Endodermal cell (in vitro differentiated cells): Measurements from ENCODE around the gene ADORA2A. TPM values are rescaled to one million over a fixed set of nuclear protein-coding genes. Genes with fewer than 3 reads are reported as not detected.

ENCODE experiments used
- DNase-seq: peaks from one replicate; pipeline ENCODE4 v3.0.0-alpha.2; 2017
- H3K27ac ChIP-seq: 2 replicates; pipeline ENCODE4 v1.5.1; 2013; ENCODE audit warnings: mild to moderate bottlenecking, low read depth, low read length, moderate library complexity
- H3K27me3 ChIP-seq: 2 replicates; pipeline ENCODE4 v1.6.1; 2013; ENCODE audit warnings: mild to moderate bottlenecking, low read length, moderate library complexity; ENCODE audit not compliant: insufficient read depth, control insufficient read depth, poor library complexity, severe bottlenecking
- H3K36me3 ChIP-seq: 2 replicates; pipeline ENCODE4 v1.7.0; 2013; ENCODE audit warnings: mild to moderate bottlenecking, low read length, moderate library complexity; ENCODE audit not compliant: control insufficient read depth, insufficient read depth
- H3K4me1 ChIP-seq: one replicate; pipeline ENCODE4 v1.7.0; 2013; ENCODE audit warnings: low read length; ENCODE audit not compliant: control insufficient read depth, insufficient read depth
- H3K4me3 ChIP-seq: 2 replicates; pipeline ENCODE4 v1.5.1; 2013; ENCODE audit warnings: mild to moderate bottlenecking, low read length, moderate library complexity
- H3K9ac ChIP-seq: 2 replicates; pipeline ENCODE4 v1.6.1; 2013; ENCODE audit warnings: mild to moderate bottlenecking, low read length, moderate library complexity; ENCODE audit not compliant: poor library complexity, severe bottlenecking; ENCODE audit errors: extremely low read depth
- H3K9me3 ChIP-seq: 2 replicates; pipeline ENCODE4 v1.6.1; 2013; ENCODE audit warnings: mild to moderate bottlenecking, low read length, moderate library complexity; ENCODE audit not compliant: control insufficient read depth
- H3K27ac Mint-ChIP-seq: 2 replicates; pipeline ENCODE4 v1.8.0; 2020; ENCODE audit warnings: mixed read lengths
- H3K27me3 Mint-ChIP-seq: 2 replicates; pipeline ENCODE4 v1.8.0; 2021; ENCODE audit warnings: mild to moderate bottlenecking, mixed read lengths; ENCODE audit not compliant: insufficient read depth
- H3K36me3 Mint-ChIP-seq: 2 replicates; pipeline ENCODE4 v1.8.0; 2020; ENCODE audit warnings: low read depth, mixed read lengths
- H3K4me1 Mint-ChIP-seq: 2 replicates; pipeline ENCODE4 v1.8.0; 2020; ENCODE audit warnings: mixed read lengths
- H3K4me3 Mint-ChIP-seq: 2 replicates; pipeline ENCODE4 v1.8.0; 2020; ENCODE audit warnings: mild to moderate bottlenecking, moderate library complexity, mixed read lengths
- H3K9me3 Mint-ChIP-seq: 2 replicates; pipeline ENCODE4 v1.8.0; 2020; ENCODE audit warnings: mild to moderate bottlenecking, mixed read lengths
- WGBS, 2 experiments: methylation state at CpG; one replicate each; pipeline versions ENCODE4 v1.1.5 to v1.1.7; 2013; ENCODE audit warnings: missing lambda C conversion rate in 2 of 2, mixed read lengths in 1 of 2; ENCODE audit not compliant: insufficient coverage in 1 of 2, insufficient read length in 1 of 2; 5-methylcytosine and 5-hydroxymethylcytosine counted together
- total RNA-seq, 2 donors: library from RNA; stranded (reverse); fragmentation: NEBNext Ultra II Directional in 1 of 2; extraction: Animal tissue kit (Norgen Biotek cat#: 25700) in 1 of 2; gene quantifications; 2 replicates in 1 of 2; 3 replicates in 1 of 2; pipeline ENCODE4 v1.2.1, GENCODE V29; 2021
- TF ChIP-seq, protein P1 (sequence below): fragments of 200-600 bp; sonication (generic); conservative IDR thresholded peaks from 2 replicates; pipeline ENCODE4 v1.5.0; 2021; ENCODE audit warnings: antibody characterized with exemption, mild to moderate bottlenecking

The ADORA2A gene
- total RNA-seq, 2 donors from 2014 or later = 4.1 to 4.7 TPM

DNA sequence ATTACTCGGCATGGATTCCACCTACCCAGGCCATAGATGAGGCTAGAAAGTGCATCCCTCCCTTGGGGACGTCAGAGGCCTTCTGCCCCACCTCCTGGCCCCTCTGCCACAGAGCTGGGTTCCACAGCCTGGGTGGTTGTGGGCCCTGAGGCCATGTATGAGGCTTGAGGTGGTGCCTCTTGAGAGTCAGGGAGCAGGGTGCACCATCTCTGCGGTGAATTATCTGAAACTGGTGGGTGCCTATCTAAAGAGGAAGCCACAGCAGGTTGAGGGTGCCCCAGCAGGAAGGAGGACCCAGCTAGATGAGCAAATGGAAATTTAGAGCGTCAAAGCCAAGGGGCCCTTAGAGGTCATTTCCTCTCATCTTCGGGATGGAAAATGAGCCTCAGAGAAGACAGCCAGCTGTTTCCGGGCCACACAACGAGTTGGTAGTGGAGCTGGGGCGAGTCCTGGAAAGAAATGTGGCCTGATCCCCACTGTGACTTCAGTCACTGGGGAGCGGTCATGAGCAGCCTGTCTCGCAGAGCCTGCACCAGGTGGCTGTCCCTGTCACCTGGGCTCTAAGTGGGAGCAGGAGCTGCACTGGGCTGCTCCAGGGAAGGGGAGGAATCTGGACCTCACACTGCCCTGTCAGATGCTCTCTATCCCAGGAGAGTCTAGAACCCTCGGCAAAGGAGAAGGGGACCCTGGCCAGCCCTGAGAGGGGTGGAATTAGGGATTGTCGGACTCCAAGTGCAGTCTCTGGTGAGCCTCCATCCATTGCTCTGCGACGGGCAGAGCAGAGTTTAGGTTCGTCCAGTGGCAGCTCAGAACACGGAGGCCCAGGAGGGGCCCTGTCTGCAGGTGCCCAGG lies 7.3 kb downstream of the ADORA2A start:
- H3K9ac ChIP-seq = no peak overlapping the region
- peak; percentile 36 for DNase-seq
- Mint-ChIP-seq H3K27me3 (no peaks in the 10 kb centered on the region), H3K4me1 (no peaks in the 10 kb centered on the region), H3K9me3 (no peaks in the 10 kb centered on the region), H3K36me3 (no peaks in the 10 kb centered on the region), H3K27ac (no peak overlapping the region), H3K4me3 (no peak overlapping the region)
- no peaks in the 10 kb centered on the region for H3K9me3 ChIP-seq
- no peaks in the 10 kb centered on the region for H3K27me3 ChIP-seq
- TF ChIP-seq, protein P1, sequence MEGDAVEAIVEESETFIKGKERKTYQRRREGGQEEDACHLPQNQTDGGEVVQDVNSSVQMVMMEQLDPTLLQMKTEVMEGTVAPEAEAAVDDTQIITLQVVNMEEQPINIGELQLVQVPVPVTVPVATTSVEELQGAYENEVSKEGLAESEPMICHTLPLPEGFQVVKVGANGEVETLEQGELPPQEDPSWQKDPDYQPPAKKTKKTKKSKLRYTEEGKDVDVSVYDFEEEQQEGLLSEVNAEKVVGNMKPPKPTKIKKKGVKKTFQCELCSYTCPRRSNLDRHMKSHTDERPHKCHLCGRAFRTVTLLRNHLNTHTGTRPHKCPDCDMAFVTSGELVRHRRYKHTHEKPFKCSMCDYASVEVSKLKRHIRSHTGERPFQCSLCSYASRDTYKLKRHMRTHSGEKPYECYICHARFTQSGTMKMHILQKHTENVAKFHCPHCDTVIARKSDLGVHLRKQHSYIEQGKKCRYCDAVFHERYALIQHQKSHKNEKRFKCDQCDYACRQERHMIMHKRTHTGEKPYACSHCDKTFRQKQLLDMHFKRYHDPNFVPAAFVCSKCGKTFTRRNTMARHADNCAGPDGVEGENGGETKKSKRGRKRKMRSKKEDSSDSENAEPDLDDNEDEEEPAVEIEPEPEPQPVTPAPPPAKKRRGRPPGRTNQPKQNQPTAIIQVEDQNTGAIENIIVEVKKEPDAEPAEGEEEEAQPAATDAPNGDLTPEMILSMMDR = no peak
- WGBS, 2 experiments = 91 to 93% methylated on average over 8 to 16 of the region's 16 CpGs
- no peaks in the 10 kb centered on the region for H3K36me3 ChIP-seq
- H3K4me3 ChIP-seq = no peak overlapping the region
- no peak overlapping the region for H3K27ac ChIP-seq
- H3K4me1 ChIP-seq = no peaks in the 10 kb centered on the region

DNA sequence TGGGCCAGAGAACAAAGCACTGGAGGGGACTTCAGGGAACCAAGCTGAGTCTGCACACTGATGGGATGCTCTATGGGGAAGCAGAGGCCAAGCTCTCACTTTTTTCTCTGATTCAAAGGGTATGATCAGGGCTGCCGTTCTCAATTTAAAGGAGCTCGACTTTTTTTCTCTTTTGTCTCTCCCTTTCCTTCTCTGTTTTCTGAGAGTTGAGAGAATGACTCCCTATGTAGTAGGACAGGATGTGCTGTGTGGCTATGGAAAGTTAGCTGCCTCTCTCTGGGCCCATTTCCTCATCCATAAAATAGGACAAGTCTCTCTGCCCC lies 7.9 kb downstream of the ADORA2A start:
- no peaks in the 10 kb centered on the region for H3K4me1 Mint-ChIP-seq
- no peak overlapping the region for H3K4me3 ChIP-seq
- TF ChIP-seq, protein P1 = no peak
- no peak for DNase-seq
- no peaks in the 10 kb centered on the region for H3K36me3 Mint-ChIP-seq
- 74% methylated on average over 2 of the region's 2 CpGs; no CpG with 5 or more reads in 1 of the 2 experiments for WGBS, 2 experiments
- H3K36me3 ChIP-seq = no peaks in the 10 kb centered on the region
- no peak overlapping the region for H3K9ac ChIP-seq
- H3K9me3 Mint-ChIP-seq = no peaks in the 10 kb centered on the region
- no peak overlapping the region for H3K27ac ChIP-seq
- H3K4me3 Mint-ChIP-seq = no peak overlapping the region
- H3K4me1 ChIP-seq = no peaks in the 10 kb centered on the region
- H3K9me3 ChIP-seq = no peaks in the 10 kb centered on the region
- H3K27me3 Mint-ChIP-seq = no peaks in the 10 kb centered on the region
- no peaks in the 10 kb centered on the region for H3K27me3 ChIP-seq
- no peak overlapping the region for H3K27ac Mint-ChIP-seq

DNA sequence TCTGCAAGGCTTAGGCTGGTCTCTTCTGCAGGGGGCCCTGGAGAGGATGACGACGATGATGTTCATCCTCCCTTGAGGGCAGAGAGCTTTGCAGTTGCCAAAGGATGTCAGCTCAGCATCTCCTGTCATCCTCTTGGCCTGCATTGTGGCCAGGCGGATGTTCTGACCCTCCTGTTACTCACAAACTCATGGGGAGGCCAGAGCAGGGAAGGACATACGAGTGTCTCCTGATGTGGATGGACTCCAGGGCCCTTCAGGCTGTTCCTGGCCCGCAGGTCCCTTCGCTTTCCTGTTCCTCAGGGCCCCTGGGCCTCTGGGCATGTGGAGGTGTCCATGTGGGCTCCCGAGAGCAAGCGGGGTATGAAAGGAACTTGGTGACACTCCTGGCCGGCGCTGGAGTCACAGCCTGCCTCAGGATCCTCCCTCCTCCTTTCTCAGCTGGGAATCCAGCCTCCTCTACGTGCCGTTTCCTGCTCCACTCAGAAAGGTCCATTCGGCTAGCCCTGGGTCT lies 8.5 kb downstream of the ADORA2A start:
- Mint-ChIP-seq H3K4me3 (no peak overlapping the region), H3K27me3 (no peaks in the 10 kb centered on the region), H3K4me1 (no peaks in the 10 kb centered on the region), H3K36me3 (no peaks in the 10 kb centered on the region), H3K27ac (no peak overlapping the region), H3K9me3 (no peaks in the 10 kb centered on the region)
- H3K4me1 ChIP-seq = no peaks in the 10 kb centered on the region
- H3K27ac ChIP-seq = no peak overlapping the region
- TF ChIP-seq, protein P1 = no peak
- H3K4me3 ChIP-seq = no peak overlapping the region
- no peaks in the 10 kb centered on the region for H3K36me3 ChIP-seq
- no peaks in the 10 kb centered on the region for H3K27me3 ChIP-seq
- no peak for DNase-seq
- H3K9ac ChIP-seq = no peak overlapping the region
- no peaks in the 10 kb centered on the region for H3K9me3 ChIP-seq
- WGBS, 2 experiments = 85 to 88% methylated on average over 5 to 13 of the region's 13 CpGs
